MM.1S (cell line): ENCODE data around the gene TMEM250.

ENCODE experiments used
- DNase-seq: peaks from one replicate; pipeline ENCODE4 v3.0.0-alpha.2; 2015
- H2AFZ ChIP-seq: fragments of 300-600 bp; sonication (generic); 2 replicates; pipeline ENCODE4 v1.6.0; 2016; ENCODE audit warnings: antibody characterized with exemption, low read length
- H3F3A ChIP-seq: fragments of 300-600 bp; sonication (generic); 2 replicates; pipeline ENCODE4 v1.6.1; 2016; ENCODE audit warnings: mild to moderate bottlenecking, antibody characterized with exemption, low read length, moderate library complexity, mixed read lengths; ENCODE audit not compliant: insufficient read depth
- H3K27ac ChIP-seq: fragments of 300-600 bp; sonication (generic); 2 replicates; pipeline ENCODE4 v1.5.1; 2016; ENCODE audit warnings: mild to moderate bottlenecking, low read length
- H3K27me3 ChIP-seq: fragments of 300-600 bp; sonication (generic); replicated peaks from 2 replicates; pipeline ENCODE4 v1.6.0; 2016; ENCODE audit warnings: low read length; ENCODE audit not compliant: insufficient read depth
- H3K36me3 ChIP-seq: fragments of 300-600 bp; sonication (generic); replicated peaks from 2 replicates; pipeline ENCODE4 v1.6.1; 2016; ENCODE audit warnings: mild to moderate bottlenecking, low read length, mixed read lengths; ENCODE audit not compliant: insufficient read depth
- H3K4me1 ChIP-seq: fragments of 300-600 bp; sonication (generic); 2 replicates; pipeline ENCODE4 v1.6.1; 2016; ENCODE audit warnings: low read length, mixed read lengths
- H3K4me2 ChIP-seq: fragments of 300-600 bp; sonication (generic); 2 replicates; pipeline ENCODE4 v1.6.0; 2016; ENCODE audit warnings: low read depth, low read length
- H3K4me3 ChIP-seq: fragments of 300-600 bp; sonication (generic); 2 replicates; pipeline ENCODE4 v1.5.1; 2016; ENCODE audit warnings: low read length, mixed read lengths
- H3K79me2 ChIP-seq: fragments of 300-600 bp; sonication (generic); 2 replicates; pipeline ENCODE4 v1.6.1; 2016; ENCODE audit warnings: mixed run types, low read length, mixed read lengths
- H3K9ac ChIP-seq: fragments of 300-600 bp; sonication (generic); 2 replicates; pipeline ENCODE4 v1.6.1; 2016; ENCODE audit warnings: low read length, mixed read lengths
- H3K9me2 ChIP-seq: fragments of 300-600 bp; sonication (generic); replicated peaks from 2 replicates; pipeline ENCODE4 v1.6.1; 2016; ENCODE audit warnings: mild to moderate bottlenecking, low read length, mixed read lengths; ENCODE audit not compliant: insufficient read depth
- H3K9me3 ChIP-seq: fragments of 300-600 bp; sonication (generic); replicated peaks from 2 replicates; pipeline ENCODE4 v1.6.1; 2016; ENCODE audit warnings: mild to moderate bottlenecking, low read length, mixed read lengths; ENCODE audit not compliant: insufficient read depth
- H4K20me1 ChIP-seq: fragments of 300-600 bp; sonication (generic); 2 replicates; pipeline ENCODE4 v1.6.1; 2016; ENCODE audit warnings: mild to moderate bottlenecking, low read length, moderate library complexity, mixed read lengths; ENCODE audit not compliant: insufficient read depth
- CTCF ChIP-seq: fragments of 300-600 bp; sonication (generic); IDR thresholded peaks from 2 replicates; pipeline ENCODE4 v1.5.1; 2016; ENCODE audit warnings: antibody characterized with exemption, low read length, mixed read lengths
- EZH2 ChIP-seq: fragments of 300-600 bp; sonication (generic); optimal IDR thresholded peaks from 2 replicates; pipeline ENCODE3; 2017; ENCODE audit warnings: low read depth, mild to moderate bottlenecking, antibody characterized with exemption, low read length, mixed read lengths
- EZH2phosphoT487 ChIP-seq: fragments of 300-600 bp; sonication (generic); IDR thresholded peaks from 2 replicates; pipeline ENCODE4 v1.6.1; 2018; ENCODE audit warnings: antibody characterized with exemption, low read length

TMEM250 gene

DNA sequence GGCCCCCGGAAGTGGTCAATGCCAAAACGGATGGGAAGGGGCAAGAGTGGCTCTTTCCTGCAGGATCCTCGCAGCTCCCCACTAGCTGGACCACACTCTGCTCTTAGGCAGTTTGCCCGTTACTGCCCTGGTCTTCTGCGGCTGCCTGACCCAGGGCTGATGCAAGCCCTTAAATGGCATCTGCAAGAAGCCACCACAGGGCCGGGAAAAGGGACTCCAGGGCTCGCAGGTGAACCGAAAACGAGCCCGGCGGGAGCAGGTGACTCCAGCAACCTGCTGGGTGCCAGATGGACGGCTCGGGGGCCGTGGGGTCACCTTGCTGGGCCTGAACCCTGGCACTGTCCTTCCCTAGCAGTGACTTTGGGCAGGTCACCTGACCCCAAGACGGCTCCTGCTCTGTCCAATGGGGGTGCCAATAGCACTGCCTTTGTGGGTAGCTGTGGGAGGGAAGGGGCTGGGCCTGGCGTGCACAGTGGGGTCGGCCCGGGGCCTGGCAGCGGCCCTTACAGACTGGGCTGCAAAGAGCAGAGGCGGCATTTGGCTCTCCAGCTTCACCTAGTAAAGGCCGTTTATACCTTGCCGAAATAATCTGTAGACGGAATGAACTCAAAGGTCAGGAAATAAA is 1.3 kb downstream of the TMEM250 start:
- DNase-seq, result no peak
- H3K79me2 ChIP-seq, result peaks cover 13% of the 10 kb centered on the region
- no peak overlapping the region for H3K27ac ChIP-seq
- H3K4me3 ChIP-seq, result peak overlapping the region; percentile 91
- H3K36me3 ChIP-seq, result no peaks in the 10 kb centered on the region
- peak overlapping the region; percentile 98 for H3K4me2 ChIP-seq
- H3K27me3 ChIP-seq, result 0 out of 2 replicates have a peak, but pooled peaks cover 4% of the 10 kb centered on the region
- H2AFZ ChIP-seq, result peak overlapping the region; percentile 86
- H3K4me1 ChIP-seq, result peaks cover 6% of the 10 kb centered on the region
- H4K20me1 ChIP-seq, result no peaks in the 10 kb centered on the region
- no peak for TF ChIP-seq EZH2
- TF ChIP-seq CTCF, result no peak
- TF ChIP-seq EZH2phosphoT487, result no peak
- H3K9me2 ChIP-seq, result no peaks in the 10 kb centered on the region
- H3F3A ChIP-seq, result no peaks in the 10 kb centered on the region
- peak overlapping the region; percentile 87 for H3K9ac ChIP-seq
- H3K9me3 ChIP-seq, result no peaks in the 10 kb centered on the region

DNA sequence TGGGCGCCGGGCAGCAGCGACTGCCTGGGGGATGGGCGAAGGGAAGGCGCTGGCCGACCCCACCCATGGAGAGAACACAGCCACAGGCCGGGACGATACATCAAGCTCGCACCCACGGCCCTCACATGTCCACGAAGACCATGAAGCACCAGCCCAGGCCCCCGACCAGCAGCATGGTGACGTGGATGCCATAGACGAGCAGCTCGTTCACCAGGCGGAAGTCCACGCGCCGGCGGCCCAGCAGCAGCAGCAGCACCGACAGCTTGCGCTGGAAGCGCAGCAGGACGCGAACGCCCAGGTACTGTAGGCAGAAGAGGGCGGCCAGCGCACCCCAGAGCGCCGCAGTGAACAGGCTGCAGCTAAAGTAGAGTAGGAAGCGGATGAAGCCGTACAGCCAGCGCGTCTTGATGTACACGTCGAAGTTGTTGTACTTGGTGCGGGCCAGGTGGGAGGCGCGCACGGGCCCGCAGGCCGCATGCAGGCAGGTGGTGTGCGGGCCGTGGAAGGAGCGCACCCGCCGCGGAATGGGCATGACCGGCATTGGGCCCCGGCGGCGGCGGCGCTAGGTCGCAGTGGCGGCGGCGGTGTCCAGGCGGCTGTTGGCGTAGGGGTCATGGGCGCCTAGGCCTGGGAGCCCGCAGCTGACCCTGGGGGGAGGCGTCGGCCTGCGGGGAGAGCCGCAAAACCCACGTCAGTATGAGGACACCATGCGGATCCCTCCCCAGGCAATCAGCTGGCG is 2.1 kb downstream of the TMEM250 start:
- no peak overlapping the region for H3K4me2 ChIP-seq
- TF ChIP-seq EZH2 (no peak), EZH2phosphoT487 (no peak), CTCF (no peak)
- peaks cover 6% of the 10 kb centered on the region for H3K4me1 ChIP-seq
- no peaks in the 10 kb centered on the region for H3K9me2 ChIP-seq
- H3K79me2 ChIP-seq, result peaks cover 13% of the 10 kb centered on the region
- no peaks in the 10 kb centered on the region for H3K27me3 ChIP-seq
- H3K36me3 ChIP-seq, result no peaks in the 10 kb centered on the region
- no peak overlapping the region for H3K4me3 ChIP-seq
- H3K9me3 ChIP-seq, result no peaks in the 10 kb centered on the region
- no peak overlapping the region for H2AFZ ChIP-seq
- H3F3A ChIP-seq, result no peaks in the 10 kb centered on the region
- no peak overlapping the region for H3K9ac ChIP-seq
- DNase-seq, result no peak
- H4K20me1 ChIP-seq, result no peaks in the 10 kb centered on the region
- no peak overlapping the region for H3K27ac ChIP-seq

DNA sequence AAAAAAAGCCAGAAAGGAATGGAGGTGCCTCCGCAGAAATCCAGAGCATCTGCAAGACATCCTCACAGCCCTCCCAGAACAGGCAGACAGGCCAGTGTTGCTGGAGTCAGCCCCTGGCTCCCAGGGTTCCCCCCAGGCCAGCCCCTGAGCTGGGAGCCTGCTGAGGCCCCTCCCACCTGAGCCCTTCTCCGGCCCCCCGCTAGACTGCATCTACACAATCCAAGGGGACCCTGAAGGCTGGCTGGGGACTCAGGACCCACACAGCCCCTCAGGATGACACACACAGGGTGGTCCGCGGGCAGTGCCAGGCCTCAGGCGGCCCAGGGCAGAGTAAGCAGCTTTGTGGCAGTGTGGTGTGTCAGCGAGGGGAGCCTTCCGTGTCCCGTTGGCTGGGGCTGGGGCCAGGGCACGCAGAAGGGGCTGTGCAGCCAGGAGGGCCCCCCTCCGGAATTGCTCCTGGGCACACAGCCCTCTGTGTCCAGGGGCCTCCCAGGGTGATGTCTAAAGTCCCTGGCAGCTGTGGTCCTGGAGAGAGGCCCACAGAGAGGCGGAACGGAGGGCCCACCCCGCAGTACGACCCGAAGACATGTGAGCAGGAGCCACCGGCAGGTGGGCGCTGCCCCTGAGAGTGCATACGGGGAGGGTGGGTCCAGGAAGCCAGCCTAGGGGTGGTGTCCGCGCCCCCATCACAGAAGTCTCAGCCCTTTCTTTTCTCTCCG is 2.9 kb downstream of the TMEM250 start:
- Histone ChIP-seq H3K4me1 (peaks cover 6% of the 10 kb centered on the region), H3K27me3 (no peaks in the 10 kb centered on the region), H3K9me2 (no peaks in the 10 kb centered on the region), H3K36me3 (no peaks in the 10 kb centered on the region), H3K4me3 (no peak overlapping the region), H3K4me2 (no peak overlapping the region), H4K20me1 (no peaks in the 10 kb centered on the region), H3F3A (no peaks in the 10 kb centered on the region), H3K9ac (no peak overlapping the region), H3K27ac (no peak overlapping the region), H2AFZ (no peak overlapping the region), H3K9me3 (no peaks in the 10 kb centered on the region), H3K79me2 (peaks cover 13% of the 10 kb centered on the region)
- TF ChIP-seq EZH2phosphoT487 (no peak), CTCF (no peak), EZH2 (no peak)
- no peak for DNase-seq
